ENCODE results near the gene CTDSP1.

CTDSP1 gene

DNA sequence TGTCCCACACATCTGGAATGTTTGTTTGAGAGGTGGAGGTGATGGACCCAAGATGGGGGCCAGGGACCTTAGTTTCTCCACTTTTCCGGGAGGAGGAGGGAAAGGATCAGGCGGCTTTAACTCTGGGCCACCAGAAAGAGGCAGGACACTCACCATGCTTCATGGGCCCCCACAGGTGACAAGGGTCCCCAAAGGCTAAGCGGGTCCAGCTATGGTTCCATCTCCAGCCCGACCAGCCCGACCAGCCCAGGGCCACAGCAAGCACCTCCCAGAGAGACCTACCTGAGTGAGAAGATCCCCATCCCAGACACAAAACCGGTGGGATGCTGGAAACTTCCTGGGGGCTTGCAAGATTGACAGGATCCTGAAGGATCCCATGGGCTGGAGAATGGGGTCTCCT, 16.9 kb upstream of the CTDSP1 start:
- H3K27me3 ChIP-seq (ENCODE audit: control insufficient read depth in 1 of 2, insufficient read depth in 2 of 2, low read length in 2 of 2) = no peaks in the 10 kb centered on the region
- no peak overlapping the region for H3K4me3 ChIP-seq (ENCODE audit: low read depth in 1 of 2, low read length in 2 of 2)
- H3K4me1 ChIP-seq (ENCODE audit: control insufficient read depth in 1 of 2, insufficient read depth in 2 of 2, low read length in 2 of 2) = no peaks in the 10 kb centered on the region
- H3K9me3 ChIP-seq (ENCODE audit: control insufficient read depth in 1 of 2, low read length in 2 of 2) = no peaks in the 10 kb centered on the region
- no peak overlapping the region for H3K27ac ChIP-seq (ENCODE audit: low read depth, low read length)
- H3K36me3 ChIP-seq (ENCODE audit: control insufficient read depth in 1 of 2, insufficient read depth in 2 of 2, low read length in 2 of 2) = no peaks in the 10 kb centered on the region
- no peak overlapping the region for H3K9ac ChIP-seq (ENCODE audit: low read depth in 1 of 2, low read length in 2 of 2)

DNA sequence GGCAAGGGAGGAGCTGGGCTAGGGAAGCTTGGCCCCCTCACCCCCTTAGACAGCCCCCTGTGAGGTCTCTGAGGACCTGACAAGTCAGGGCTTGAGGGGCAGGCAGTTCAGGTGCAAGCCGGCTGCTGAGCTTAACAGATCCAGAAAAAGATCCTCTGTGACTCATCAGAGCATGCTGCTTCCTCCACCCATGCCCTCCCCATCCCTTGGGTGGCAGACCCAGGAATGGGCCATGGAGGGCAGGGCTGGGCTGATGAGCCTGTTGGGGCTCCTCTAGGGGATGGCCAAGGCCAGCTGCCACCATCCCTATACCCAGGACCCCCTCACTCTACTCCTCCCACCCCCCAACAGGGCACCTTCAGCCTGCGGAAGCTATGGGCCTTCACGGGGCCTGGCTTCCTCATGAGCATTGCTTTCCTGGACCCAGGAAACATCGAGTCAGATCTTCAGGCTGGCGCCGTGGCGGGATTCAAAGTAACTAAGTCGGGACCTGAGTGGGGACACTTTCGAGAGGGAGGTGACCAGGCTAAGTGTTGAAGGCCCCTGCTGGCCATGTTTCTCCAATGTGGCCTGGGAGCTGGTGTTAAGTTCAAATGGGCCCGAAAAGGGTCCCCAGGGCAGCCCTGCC, 15.7 kb upstream of the CTDSP1 start:
- no peaks in the 10 kb centered on the region for H3K36me3 ChIP-seq (ENCODE audit: control insufficient read depth in 1 of 2, insufficient read depth in 2 of 2, low read length in 2 of 2)
- no peaks in the 10 kb centered on the region for H3K9me3 ChIP-seq (ENCODE audit: control insufficient read depth in 1 of 2, low read length in 2 of 2)
- no peak overlapping the region for H3K9ac ChIP-seq (ENCODE audit: low read depth in 1 of 2, low read length in 2 of 2)
- no peak overlapping the region for H3K27ac ChIP-seq (ENCODE audit: low read depth, low read length)
- no peak overlapping the region for H3K4me3 ChIP-seq (ENCODE audit: low read depth in 1 of 2, low read length in 2 of 2)
- H3K27me3 ChIP-seq (ENCODE audit: control insufficient read depth in 1 of 2, insufficient read depth in 2 of 2, low read length in 2 of 2) = no peaks in the 10 kb centered on the region
- H3K4me1 ChIP-seq (ENCODE audit: control insufficient read depth in 1 of 2, insufficient read depth in 2 of 2, low read length in 2 of 2) = no peaks in the 10 kb centered on the region

DNA sequence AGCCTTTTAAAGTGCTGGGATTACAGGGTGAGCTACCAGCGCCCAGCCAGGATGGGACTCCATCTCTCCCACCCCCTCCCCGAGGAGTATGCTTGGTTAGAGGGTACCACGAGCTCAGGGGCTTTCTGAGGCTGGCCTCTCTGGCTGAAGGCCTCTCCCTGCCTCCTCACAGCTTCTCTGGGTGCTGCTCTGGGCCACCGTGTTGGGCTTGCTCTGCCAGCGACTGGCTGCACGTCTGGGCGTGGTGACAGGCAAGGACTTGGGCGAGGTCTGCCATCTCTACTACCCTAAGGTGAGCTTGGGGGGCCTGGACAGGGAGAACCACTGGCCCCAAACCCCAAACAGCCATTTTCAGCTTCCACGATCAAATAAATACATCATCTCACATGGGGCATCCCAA, 14.7 kb upstream of the CTDSP1 start:
- Histone ChIP-seq H3K4me1 (ENCODE audit: control insufficient read depth in 1 of 2, insufficient read depth in 2 of 2, low read length in 2 of 2) (no peaks in the 10 kb centered on the region), H3K9me3 (ENCODE audit: control insufficient read depth in 1 of 2, low read length in 2 of 2) (no peaks in the 10 kb centered on the region), H3K4me3 (ENCODE audit: low read depth in 1 of 2, low read length in 2 of 2) (no peak overlapping the region), H3K27me3 (ENCODE audit: control insufficient read depth in 1 of 2, insufficient read depth in 2 of 2, low read length in 2 of 2) (no peaks in the 10 kb centered on the region), H3K36me3 (ENCODE audit: control insufficient read depth in 1 of 2, insufficient read depth in 2 of 2, low read length in 2 of 2) (no peaks in the 10 kb centered on the region), H3K27ac (ENCODE audit: low read depth, low read length) (no peak overlapping the region), H3K9ac (ENCODE audit: low read depth in 1 of 2, low read length in 2 of 2) (no peak overlapping the region)

DNA sequence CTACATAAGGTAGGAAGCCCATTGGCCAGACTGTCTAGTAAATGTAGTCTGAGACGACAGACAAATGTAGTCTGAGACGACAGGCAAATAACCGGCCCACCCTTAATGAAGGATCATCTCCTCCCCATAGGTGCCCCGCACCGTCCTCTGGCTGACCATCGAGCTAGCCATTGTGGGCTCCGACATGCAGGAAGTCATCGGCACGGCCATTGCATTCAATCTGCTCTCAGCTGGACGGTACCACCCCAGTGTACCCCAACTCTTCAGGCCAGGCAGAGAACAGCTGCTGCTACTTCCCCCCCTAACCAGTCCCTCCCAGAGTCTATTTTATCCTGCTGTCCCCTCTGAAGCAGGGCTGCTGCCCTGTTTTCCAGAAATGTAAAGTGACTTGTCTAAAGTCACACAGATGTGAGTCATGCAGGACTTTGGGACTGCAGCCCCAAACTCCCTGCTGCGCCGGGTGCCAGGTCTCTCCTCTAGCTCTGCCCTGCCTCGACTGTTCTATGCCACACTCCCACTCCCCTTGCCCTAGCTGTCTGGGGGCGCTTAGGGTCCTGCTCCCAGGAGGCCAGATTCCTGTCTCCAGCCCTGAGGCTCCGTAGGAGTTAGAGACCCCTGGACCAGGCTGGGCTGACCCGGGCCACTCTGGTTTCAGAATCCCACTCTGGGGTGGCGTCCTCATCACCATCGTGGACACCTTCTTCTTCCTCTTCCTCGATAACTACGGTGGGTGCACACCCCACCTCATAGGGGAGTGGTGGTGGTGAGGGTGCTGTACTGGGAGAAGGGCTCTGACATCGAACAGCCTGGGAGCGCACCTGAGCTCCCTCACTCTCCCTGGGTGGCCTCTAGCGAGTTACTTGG, 12.9 kb upstream of the CTDSP1 start:
- Histone ChIP-seq H3K9ac (ENCODE audit: low read depth in 1 of 2, low read length in 2 of 2) (peak overlapping the region; percentile 8 to 50), H3K9me3 (ENCODE audit: control insufficient read depth in 1 of 2, low read length in 2 of 2) (no peaks in the 10 kb centered on the region), H3K27ac (ENCODE audit: low read depth, low read length) (peak overlapping the region; percentile 47), H3K27me3 (ENCODE audit: control insufficient read depth in 1 of 2, insufficient read depth in 2 of 2, low read length in 2 of 2) (no peaks in the 10 kb centered on the region), H3K4me1 (ENCODE audit: control insufficient read depth in 1 of 2, insufficient read depth in 2 of 2, low read length in 2 of 2) (no peaks in the 10 kb centered on the region), H3K36me3 (ENCODE audit: control insufficient read depth in 1 of 2, insufficient read depth in 2 of 2, low read length in 2 of 2) (no peaks in the 10 kb centered on the region), H3K4me3 (ENCODE audit: low read depth in 1 of 2, low read length in 2 of 2) (peak overlapping the region; percentile 70 to 76)

DNA sequence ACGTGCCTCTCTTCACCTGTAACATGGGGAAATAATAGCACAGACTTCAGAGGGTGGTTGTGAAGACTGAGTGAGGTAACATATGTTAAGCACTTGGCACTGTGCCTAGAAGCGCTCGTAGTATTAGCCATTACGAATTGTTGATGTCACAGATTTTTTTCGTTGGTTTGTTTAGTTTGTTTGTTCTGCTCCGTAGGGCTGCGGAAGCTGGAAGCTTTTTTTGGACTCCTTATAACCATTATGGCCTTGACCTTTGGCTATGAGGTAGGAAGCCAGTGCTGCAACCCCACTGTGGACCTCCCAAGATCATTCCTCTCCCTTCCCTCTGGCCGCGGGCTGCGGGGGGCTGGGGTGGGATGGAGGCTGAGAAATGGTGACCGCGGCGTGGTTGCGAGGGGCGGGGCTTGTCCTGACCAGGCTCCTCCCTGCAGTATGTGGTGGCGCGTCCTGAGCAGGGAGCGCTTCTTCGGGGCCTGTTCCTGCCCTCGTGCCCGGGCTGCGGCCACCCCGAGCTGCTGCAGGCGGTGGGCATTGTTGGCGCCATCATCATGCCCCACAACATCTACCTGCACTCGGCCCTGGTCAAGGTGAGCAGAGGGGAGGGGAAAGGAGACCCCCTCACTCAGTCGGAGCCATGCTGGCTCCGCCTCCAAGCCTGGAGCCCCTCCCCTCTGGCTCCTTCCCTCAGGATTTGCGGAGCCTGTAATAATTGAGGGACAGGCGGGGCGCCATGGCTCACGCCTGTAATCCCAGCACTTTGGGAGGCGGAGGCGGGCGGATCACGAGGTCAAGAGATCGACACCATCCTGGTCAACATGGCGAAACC, 12.1 kb upstream of the CTDSP1 start:
- peak overlapping the region; percentile 70 to 76 for H3K4me3 ChIP-seq (ENCODE audit: low read depth in 1 of 2, low read length in 2 of 2)
- no peaks in the 10 kb centered on the region for H3K27me3 ChIP-seq (ENCODE audit: control insufficient read depth in 1 of 2, insufficient read depth in 2 of 2, low read length in 2 of 2)
- H3K9me3 ChIP-seq (ENCODE audit: control insufficient read depth in 1 of 2, low read length in 2 of 2) = no peaks in the 10 kb centered on the region
- H3K27ac ChIP-seq (ENCODE audit: low read depth, low read length) = peak overlapping the region; percentile 66
- H3K4me1 ChIP-seq (ENCODE audit: control insufficient read depth in 1 of 2, insufficient read depth in 2 of 2, low read length in 2 of 2) = no peaks in the 10 kb centered on the region
- H3K36me3 ChIP-seq (ENCODE audit: control insufficient read depth in 1 of 2, insufficient read depth in 2 of 2, low read length in 2 of 2) = no peaks in the 10 kb centered on the region
- H3K9ac ChIP-seq (ENCODE audit: low read depth in 1 of 2, low read length in 2 of 2) = peak overlapping the region; percentile 50 to 54

DNA sequence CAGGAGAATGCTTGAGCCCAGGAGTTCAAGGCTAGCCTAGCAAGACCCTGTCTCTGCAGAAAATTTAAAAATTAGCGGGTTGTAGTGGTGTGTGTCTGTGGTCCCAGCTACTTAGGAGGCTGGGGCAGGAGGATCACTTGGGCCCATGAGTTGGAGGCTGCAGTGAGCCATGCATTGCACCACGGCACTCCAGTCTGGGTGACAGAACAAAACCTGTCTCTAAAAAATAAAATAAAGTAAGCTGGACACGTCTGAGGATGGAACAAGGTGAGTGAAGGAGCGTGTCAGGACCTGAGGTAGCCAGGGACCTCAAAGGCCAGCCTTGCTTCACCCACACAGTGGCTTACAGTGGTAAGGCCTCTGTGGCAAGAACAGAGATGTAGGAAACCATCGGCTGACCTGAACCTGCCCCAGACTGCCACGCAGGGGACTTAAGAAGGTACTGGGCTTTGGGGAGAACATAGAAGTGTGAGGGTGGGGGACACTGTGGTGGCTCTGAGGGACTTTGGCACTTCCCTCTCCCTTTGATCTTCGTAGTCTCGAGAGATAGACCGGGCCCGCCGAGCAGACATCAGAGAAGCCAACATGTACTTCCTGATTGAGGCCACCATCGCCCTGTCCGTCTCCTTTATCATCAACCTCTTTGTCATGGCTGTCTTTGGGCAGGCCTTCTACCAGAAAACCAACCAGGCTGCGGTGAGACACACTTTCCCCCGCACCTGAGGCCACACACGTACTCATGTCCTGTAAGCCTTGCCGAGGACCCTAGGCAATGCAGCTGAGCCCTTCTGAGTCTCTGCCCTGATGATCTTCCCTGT, 10.1 kb upstream of the CTDSP1 start:
- H3K36me3 ChIP-seq (ENCODE audit: control insufficient read depth in 1 of 2, insufficient read depth in 2 of 2, low read length in 2 of 2) = no peaks in the 10 kb centered on the region
- H3K27me3 ChIP-seq (ENCODE audit: control insufficient read depth in 1 of 2, insufficient read depth in 2 of 2, low read length in 2 of 2) = no peaks in the 10 kb centered on the region
- H3K4me3 ChIP-seq (ENCODE audit: low read depth in 1 of 2, low read length in 2 of 2) = no peak overlapping the region
- H3K9ac ChIP-seq (ENCODE audit: low read depth in 1 of 2, low read length in 2 of 2) = no peak overlapping the region
- H3K27ac ChIP-seq (ENCODE audit: low read depth, low read length) = no peak overlapping the region
- no peaks in the 10 kb centered on the region for H3K9me3 ChIP-seq (ENCODE audit: control insufficient read depth in 1 of 2, low read length in 2 of 2)
- H3K4me1 ChIP-seq (ENCODE audit: control insufficient read depth in 1 of 2, insufficient read depth in 2 of 2, low read length in 2 of 2) = peaks cover 0 to 3% of the 10 kb centered on the region in 2 donors

DNA sequence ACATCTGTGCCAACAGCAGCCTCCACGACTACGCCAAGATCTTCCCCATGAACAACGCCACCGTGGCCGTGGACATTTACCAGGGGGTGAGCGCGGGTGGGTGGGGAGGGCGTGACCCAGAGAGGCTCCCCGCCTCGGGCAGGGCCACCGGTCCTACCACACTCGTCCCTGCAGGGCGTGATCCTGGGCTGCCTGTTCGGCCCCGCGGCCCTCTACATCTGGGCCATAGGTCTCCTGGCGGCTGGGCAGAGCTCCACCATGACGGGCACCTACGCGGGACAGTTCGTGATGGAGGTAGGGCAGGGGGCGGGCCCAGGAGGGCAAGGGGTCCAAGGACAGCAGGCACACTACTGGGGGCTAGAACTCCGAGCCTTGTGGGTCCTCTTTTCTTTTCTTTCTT, 8.5 kb upstream of the CTDSP1 start:
- H3K36me3 ChIP-seq (ENCODE audit: control insufficient read depth in 1 of 2, insufficient read depth in 2 of 2, low read length in 2 of 2) = no peaks in the 10 kb centered on the region

DNA sequence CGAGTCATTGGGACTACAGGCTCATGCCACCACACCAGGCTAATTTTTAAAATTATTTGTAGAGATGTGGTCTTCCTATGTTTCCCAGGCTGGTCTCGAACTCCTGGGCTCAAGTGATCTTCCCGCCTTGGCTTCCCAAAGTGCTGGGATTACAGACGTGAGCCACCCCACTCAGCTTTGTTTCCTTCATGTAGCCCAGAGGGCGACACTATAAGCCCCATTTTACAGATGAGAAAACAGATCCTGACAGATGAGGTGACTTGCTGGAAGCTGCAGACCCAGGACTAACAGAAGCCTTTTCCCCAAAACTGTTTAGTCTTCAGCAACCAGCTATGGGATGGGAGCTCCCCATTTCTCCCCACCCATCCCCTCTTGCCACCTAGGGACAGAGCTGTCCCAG, 7.2 kb upstream of the CTDSP1 start:
- H3K9ac ChIP-seq (ENCODE audit: low read depth in 1 of 2, low read length in 2 of 2) = no peak overlapping the region
- H3K9me3 ChIP-seq (ENCODE audit: control insufficient read depth in 1 of 2, low read length in 2 of 2) = no peaks in the 10 kb centered on the region
- no peaks in the 10 kb centered on the region for H3K27me3 ChIP-seq (ENCODE audit: control insufficient read depth in 1 of 2, insufficient read depth in 2 of 2, low read length in 2 of 2)
- H3K4me3 ChIP-seq (ENCODE audit: low read depth in 1 of 2, low read length in 2 of 2) = no peak overlapping the region
- no peaks in the 10 kb centered on the region for H3K36me3 ChIP-seq (ENCODE audit: control insufficient read depth in 1 of 2, insufficient read depth in 2 of 2, low read length in 2 of 2)
- peaks cover 15 to 19% of the 10 kb centered on the region in 2 donors for H3K4me1 ChIP-seq (ENCODE audit: control insufficient read depth in 1 of 2, insufficient read depth in 2 of 2, low read length in 2 of 2)
- H3K27ac ChIP-seq (ENCODE audit: low read depth, low read length) = no peak overlapping the region

More for the DNA sequence above, 8.5 kb upstream of the CTDSP1 start:
- Histone ChIP-seq H3K27me3 (ENCODE audit: control insufficient read depth in 1 of 2, insufficient read depth in 2 of 2, low read length in 2 of 2) (no peaks in the 10 kb centered on the region), H3K4me1 (ENCODE audit: control insufficient read depth in 1 of 2, insufficient read depth in 2 of 2, low read length in 2 of 2) (peaks cover 5 to 9% of the 10 kb centered on the region in 2 donors), H3K9me3 (ENCODE audit: control insufficient read depth in 1 of 2, low read length in 2 of 2) (no peaks in the 10 kb centered on the region), H3K4me3 (ENCODE audit: low read depth in 1 of 2, low read length in 2 of 2) (no peak overlapping the region), H3K9ac (ENCODE audit: low read depth in 1 of 2, low read length in 2 of 2) (no peak overlapping the region), H3K27ac (ENCODE audit: low read depth, low read length) (no peak overlapping the region)

DNA sequence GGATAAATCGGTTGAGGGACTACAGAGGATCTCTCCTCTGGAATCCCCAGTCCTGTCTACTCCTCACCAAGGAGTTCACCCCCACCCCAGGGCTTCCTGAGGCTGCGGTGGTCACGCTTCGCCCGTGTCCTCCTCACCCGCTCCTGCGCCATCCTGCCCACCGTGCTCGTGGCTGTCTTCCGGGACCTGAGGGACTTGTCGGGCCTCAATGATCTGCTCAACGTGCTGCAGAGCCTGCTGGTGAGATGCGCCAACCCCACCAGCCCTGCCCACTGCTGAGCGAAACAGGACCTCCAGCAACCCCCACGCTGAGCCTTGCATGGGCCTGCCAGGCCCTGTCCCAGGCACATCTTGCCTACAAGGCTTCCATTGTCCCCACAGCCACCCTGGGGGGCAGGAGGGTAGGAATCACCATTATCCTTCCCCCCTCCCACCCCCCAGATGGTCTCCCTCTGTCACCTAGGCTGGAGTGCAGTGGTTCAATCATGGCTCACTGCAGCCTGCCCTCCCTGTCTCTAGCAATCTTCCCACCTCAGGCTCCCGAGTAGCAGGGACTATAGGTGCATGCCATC, 6.7 kb upstream of the CTDSP1 start:
- Histone ChIP-seq H3K27ac (ENCODE audit: low read depth, low read length) (no peak overlapping the region), H3K27me3 (ENCODE audit: control insufficient read depth in 1 of 2, insufficient read depth in 2 of 2, low read length in 2 of 2) (no peaks in the 10 kb centered on the region), H3K36me3 (ENCODE audit: control insufficient read depth in 1 of 2, insufficient read depth in 2 of 2, low read length in 2 of 2) (no peaks in the 10 kb centered on the region), H3K4me1 (ENCODE audit: control insufficient read depth in 1 of 2, insufficient read depth in 2 of 2, low read length in 2 of 2) (peaks cover 20 to 24% of the 10 kb centered on the region in 2 donors), H3K9me3 (ENCODE audit: control insufficient read depth in 1 of 2, low read length in 2 of 2) (no peaks in the 10 kb centered on the region), H3K4me3 (ENCODE audit: low read depth in 1 of 2, low read length in 2 of 2) (no peak overlapping the region), H3K9ac (ENCODE audit: low read depth in 1 of 2, low read length in 2 of 2) (no peak overlapping the region)
